ENCODE measurements around the gene ROGDI.

Gene ROGDI

GRCh38 chr16:4813251-4814003 lies 11.0 kb upstream of the ROGDI start:
- DNase-seq: no peak

DNA sequence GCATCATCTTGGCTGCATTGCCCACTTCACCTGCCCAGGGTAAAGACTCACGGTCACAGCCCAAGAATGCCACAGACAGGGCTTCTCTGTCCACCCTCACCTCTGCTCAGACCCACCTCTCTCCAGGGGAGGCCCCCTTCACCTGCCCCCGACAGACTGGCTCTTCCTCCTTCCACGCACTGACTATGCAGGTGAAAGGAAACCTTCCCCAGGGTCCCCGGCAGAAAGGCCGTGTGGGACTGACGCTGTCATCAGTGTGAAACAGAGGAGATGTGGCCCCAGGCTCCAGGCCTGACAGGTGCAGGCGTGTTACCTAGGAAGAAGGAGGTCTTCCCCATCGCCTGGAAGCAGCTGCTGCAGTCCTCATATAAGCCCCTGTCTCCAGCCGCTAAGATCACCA lies 9.3 kb upstream of the ROGDI start:
- DNase-seq: no peak

DNA sequence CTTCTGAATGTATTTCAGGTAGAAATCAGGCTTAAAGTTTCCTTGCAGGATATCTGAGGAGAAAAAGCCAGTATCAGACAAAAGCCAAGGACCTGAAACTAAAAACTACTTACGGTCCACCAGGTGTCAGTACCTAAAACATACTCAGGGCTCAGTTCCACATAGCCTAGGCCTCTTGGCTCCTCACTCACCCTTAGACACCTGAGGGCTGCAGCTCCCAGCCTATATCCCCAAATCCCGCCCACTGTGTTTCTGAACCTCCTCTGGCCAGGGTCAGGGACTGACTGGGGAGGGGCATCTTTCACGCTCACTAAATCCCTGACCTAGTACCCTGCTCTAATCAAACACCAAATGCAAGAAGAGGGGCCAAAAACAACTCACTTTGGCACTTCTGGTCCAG lies 8.8 kb upstream of the ROGDI start:
- no peak for DNase-seq

- no peak for DNase-seq
Observed at GRCh38 chr16:4806280-4806679, 3.8 kb upstream of the ROGDI start.

GRCh38 chr16:4805231-4805630 lies 2.8 kb upstream of the ROGDI start:
- no peak for DNase-seq

- DNase-seq: no peak
Observed at GRCh38 chr16:4803898-4804762, 1.7 kb upstream of the ROGDI start.

GRCh38 chr16:4803401-4803844 lies 990 bp upstream of the ROGDI start:
- DNase-seq: no peak

DNA sequence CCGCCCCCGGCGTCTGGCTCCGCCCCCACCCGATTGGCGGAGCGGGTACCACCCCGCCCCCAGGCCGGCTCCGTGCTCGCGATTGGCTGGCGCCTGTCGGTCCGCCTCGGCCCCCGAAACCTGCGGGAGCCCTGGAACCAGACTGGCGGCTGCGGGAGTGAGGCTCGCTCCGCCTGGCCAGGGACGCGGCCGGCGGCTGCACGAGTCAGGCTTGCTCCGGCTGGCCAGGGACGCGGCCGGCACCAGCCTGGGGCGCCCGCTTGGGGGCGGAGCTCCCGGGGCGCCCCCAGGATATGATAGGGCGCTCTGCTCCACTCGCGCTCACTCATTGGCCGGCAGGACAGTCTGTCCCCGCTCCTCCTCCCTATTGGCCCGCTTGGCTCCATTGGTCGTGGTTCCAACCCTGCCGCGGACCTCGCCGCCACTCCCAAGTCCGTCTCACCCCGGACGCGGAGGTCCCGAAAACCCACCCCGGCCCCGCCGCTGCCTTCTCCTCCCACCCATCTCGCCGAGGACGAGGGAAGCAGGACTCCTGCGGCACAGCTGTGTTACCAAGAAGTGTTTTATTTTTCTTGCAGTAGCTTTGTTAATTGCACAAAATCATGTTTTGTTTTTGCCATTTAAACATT lies 340 bp upstream of the ROGDI start:
- DNase-seq: peak; percentile 83 to 92

DNA sequence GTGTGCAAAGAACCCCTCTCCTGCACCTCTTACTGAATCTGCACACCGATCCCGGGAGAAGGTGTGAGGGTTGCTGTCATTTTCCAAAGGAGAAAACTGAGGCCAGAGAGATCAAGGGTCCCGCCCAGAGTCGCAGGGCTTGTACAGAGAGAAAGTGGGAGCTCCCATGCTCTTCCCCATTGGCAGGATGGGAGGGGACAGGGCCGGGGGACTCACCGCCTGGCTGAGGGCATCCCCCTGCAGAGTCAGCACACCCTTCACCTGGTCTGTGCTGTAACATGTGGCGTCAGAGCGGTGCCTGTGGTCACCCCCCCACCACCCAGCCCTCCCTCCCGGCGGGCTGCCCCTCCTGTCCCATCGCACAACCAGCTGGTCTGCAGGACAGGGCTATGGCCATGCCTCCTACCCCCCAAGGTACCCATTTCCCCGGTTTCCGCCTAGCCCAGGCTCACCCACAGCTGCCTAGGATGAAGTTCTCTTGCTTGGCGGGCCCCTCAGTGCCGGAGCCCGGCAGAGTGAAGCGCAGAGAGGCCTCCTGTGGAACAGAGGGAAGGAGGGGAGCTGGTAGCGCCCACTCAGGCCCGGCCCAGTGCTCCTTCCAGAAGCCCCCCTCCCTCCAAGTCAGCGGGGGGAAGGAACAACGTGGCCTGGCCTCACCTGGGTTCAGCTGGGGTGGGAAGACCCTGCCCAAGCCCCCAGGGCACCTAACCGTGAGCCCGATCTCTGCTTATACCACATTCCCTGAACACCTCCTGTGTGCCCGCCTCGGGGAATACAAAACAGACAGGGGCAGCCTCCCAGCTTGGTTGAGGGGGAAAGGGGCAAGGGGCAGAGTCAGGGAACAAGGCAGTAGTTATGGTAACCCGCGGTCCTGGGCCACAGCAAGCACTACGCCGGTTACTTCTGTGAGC lies 1.1 kb downstream of the ROGDI start:
- no peak for DNase-seq

DNA sequence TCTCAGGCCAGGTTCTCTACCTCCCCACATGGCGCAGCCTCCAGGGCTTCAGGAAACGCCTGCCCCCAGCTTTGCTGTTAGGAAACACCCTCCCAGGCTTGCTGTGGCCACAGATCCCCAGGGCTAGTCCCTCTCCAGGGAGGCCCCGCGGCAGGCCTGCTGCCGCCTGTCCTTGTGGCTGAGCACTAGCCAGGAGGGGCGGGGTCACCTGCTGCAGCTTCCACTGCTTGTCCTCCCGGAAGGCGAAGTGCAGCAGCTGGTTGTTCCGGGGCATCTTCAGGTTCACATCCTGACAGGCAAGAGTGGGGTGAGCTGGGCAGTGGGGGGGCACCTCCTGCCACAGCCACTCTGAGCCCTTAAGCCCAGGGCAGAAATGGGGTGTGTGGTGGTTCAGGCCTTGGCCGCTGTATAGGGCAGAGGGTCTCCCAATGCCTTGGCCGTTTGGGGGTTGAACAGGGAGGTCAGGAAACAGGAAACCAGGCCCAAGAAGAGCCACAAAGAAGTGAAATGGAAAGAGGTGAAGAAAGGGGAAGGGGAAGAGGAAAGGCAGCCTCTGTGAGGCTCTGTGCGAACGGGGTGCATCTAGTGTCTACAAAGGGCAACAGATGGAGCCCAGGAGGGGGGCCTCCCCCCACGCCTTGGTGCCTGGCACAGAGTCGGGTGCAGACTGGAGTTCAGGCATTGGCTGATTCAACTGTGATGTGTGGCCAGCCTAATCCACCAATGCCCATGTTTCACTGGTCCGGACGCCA lies 2.0 kb downstream of the ROGDI start:
- peak; percentile 57 to 84 for DNase-seq

DNA sequence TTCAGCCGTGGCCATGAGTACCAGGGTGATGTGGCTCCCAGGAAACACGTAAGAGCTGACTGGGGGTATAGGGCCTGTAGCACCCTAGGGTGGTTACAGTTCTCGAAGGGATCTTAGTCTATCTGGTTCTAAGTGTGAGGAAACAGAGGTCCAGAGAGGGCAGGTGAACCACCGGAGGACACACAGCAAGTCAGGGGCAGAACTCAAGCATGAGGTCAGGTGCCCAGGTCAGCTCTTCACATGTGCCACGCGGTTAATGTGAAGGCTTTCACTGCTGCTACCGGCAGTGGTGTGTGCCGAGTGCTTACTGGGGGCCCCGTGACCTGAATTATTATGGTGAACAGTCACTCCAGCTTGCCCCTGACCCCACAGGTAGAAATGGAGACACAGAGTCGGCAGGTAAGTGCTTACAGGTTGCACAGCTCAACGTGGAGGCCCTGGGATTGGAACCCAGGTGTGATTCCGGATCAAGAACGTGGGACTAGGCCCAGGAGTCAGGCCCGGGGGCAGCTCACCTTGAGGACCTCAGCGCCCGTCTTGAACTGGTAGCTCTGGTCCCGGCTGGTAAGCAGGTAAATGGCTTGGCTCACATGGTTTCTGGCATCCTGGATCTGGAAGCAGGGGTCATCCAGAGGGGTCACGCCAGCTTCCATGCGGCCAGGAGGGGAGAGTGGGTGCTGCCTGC lies 3.1 kb downstream of the ROGDI start:
- DNase-seq: no peak

GRCh38 chr16:4798456-4798855 lies 4.0 kb downstream of the ROGDI start:
- no peak for DNase-seq

GRCh38 chr16:4797805-4798252 lies 4.6 kb downstream of the ROGDI start:
- no peak for DNase-seq

DNA sequence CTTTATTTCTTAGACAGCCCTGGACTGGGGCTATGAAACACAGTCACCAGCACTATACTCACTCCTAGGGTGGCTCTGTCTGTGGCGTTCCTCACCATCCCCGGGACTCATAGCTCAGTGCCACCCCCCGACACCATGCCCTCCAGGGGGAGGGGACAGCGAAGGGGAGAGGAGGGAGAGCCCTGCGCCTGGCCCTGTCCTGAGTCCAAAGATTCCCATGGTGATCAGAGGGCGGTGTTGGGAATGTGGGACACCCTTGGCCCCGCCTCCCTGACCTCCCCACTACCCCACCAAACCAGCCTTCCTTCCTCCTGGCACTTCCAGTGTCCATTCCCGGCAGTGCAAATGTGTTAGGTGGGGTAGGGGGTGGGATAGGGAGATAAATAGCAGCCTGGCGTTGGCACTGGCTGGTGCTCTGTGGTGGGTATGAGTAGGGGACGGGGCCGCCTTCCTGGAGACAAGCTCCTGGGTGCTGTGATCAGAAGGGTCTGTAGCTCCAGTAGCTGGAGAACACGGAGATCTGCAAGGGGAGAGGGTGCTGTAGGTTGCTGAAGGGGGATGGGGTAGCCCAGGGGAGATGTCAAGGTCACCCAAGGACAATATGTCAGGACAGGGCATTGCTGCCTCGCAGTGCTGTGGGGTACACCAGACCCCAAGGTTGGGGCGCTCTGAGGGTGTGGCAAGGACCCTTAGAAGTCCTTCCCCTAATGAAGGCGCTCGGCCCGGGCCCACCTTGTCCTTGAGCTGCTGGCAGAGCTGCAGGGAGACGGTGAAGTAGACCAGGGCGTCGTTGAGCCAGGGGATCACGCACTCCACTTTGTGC lies 5.2 kb downstream of the ROGDI start:
- no peak for DNase-seq

GRCh38 chr16:4795828-4796572 lies 6.4 kb downstream of the ROGDI start:
- DNase-seq: no peak

DNA sequence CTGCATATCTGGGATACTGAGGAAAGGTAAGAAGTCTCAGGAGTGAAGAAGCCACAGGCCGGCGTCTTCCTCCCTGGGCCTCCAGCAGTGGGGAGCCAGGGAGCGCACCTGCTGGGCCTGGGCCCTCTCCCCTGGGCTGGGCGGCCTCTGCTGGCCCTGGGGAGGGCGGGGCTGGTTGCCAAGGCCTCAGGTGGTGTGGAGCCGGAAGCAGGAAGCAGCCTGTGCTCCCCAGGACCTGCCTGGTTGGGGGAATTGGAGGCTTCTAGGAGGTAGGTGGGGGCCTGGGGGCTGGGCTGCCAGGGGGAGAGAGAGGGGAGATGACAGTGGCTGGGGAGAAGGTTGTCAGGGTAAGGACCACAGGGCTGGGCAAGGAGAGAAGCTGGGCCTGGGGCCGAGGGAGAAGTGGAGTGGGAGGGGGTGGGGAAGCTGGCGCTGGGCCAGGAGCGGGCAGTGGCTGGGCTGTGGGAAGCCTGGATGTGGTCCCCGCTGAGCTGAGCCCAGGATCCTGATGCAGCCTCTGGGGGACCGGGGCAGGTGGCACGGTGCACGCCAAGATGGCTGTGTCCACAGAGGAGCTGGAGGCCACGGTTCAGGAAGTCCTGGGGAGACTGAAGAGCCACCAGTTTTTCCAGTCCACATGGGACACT lies 7.1 kb downstream of the ROGDI start, which contains the start of gene SMIM22:
SMIM22 (plus strand) TSS at position 189 of the 647 bp plus-strand sequence; CDS start at position 555, 366 bp downstream.
- peak; percentile 68 to 70 for DNase-seq

- DNase-seq: no peak
Observed at GRCh38 chr16:4792951-4793513, 9.4 kb downstream of the ROGDI start.

DNA sequence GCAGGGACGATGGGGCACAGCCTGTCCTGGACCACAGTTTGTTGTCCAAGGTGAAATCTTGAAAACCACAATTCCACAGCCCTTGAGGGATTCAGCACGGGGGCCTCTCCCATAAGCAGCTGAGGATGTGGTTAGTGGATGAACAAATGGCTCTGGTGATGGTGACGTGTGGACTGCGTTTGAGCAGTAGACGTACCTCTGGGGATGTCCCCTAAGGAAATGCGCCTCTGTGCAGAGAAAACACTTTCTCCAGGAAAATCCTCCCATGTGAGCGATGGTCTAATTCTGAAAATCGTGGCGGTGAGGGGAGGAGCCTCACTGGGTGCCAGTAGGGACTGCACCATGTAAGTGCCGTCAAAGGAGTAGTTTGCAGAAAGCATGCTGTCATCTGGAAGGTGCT lies 11.6 kb downstream of the ROGDI start:
- no peak for DNase-seq
